ENCODE data around the gene UGT2B11. TPM values are rescaled to one million over a fixed set of nuclear protein-coding genes. Genes with fewer than 3 reads are reported as not detected.
"Not testable (repeated sequence)": the region's sequence is repeated elsewhere in the genome, so short reads cannot be mapped to it uniquely, and the experiment has no call there.

The UGT2B11 gene
- total RNA-seq, 1 experiment from 2014 or later = not detected

DNA sequence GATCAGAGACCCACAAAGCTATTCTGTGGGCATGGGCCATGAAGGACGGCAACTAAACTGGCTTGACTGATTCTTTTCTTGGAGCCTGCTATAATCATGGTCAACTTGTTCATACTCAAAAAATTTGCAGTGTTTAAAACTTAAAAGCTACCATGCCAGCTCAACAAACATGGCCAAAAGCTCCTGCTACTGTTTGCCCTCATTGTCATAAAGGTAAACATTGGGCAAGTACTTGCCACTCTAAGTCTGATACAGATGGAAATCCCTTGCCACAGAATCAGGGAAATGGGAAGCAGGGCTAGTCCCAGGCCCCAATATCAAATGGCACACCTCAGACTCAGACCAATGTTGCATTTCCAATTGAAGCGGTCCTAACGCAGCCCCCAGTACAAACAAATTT, 20.4 kb downstream of the UGT2B11 start:
- no peak for ATAC-seq
- in situ Hi-C loops (cut with HindIII; ENCODE audit: low pct_unique_long_range_greater_than_20kb, low sequenced_read_pairs) = no loop called here
- no peak for DNase-seq (ENCODE audit: low read depth, low spot score)
- Histone ChIP-seq H3K4me3 (ENCODE audit: low read depth in 2 of 2, low read length in 2 of 2) (no peak overlapping the region), H3K9me3 (ENCODE audit: control insufficient read depth, insufficient read depth, low read depth, low read length) (no peaks in the 10 kb centered on the region), H3K27ac (ENCODE audit: low read length) (no peak overlapping the region), H3K4me1 (ENCODE audit: control insufficient read depth, insufficient read depth, low read length) (no peaks in the 10 kb centered on the region), H3K27me3 (ENCODE audit: control insufficient read depth, insufficient read depth, low read length) (no peaks in the 10 kb centered on the region), H3K36me3 (ENCODE audit: control insufficient read depth, insufficient read depth, low read length) (no peaks in the 10 kb centered on the region)
- ChIA-PET CTCF (no interaction called here), POLR2A (no interaction called here)
- no TSS peak for BruUV-seq (replicated peaks)
- intact Hi-C loops (cut with micrococcal nuclease; ENCODE audit: unreplicated experiment) = no loop called here
- TF ChIP-seq SIN3A (IDR thresholded peaks at IDR 0.05; ENCODE audit: borderline replicate concordance, insufficient read depth, low read depth, low read length) = no peak
- no peak for TF ChIP-seq POLR2AphosphoS5 (IDR thresholded peaks at IDR 0.05; ENCODE audit: low read depth, low read length)
- TF ChIP-seq, protein P1, sequence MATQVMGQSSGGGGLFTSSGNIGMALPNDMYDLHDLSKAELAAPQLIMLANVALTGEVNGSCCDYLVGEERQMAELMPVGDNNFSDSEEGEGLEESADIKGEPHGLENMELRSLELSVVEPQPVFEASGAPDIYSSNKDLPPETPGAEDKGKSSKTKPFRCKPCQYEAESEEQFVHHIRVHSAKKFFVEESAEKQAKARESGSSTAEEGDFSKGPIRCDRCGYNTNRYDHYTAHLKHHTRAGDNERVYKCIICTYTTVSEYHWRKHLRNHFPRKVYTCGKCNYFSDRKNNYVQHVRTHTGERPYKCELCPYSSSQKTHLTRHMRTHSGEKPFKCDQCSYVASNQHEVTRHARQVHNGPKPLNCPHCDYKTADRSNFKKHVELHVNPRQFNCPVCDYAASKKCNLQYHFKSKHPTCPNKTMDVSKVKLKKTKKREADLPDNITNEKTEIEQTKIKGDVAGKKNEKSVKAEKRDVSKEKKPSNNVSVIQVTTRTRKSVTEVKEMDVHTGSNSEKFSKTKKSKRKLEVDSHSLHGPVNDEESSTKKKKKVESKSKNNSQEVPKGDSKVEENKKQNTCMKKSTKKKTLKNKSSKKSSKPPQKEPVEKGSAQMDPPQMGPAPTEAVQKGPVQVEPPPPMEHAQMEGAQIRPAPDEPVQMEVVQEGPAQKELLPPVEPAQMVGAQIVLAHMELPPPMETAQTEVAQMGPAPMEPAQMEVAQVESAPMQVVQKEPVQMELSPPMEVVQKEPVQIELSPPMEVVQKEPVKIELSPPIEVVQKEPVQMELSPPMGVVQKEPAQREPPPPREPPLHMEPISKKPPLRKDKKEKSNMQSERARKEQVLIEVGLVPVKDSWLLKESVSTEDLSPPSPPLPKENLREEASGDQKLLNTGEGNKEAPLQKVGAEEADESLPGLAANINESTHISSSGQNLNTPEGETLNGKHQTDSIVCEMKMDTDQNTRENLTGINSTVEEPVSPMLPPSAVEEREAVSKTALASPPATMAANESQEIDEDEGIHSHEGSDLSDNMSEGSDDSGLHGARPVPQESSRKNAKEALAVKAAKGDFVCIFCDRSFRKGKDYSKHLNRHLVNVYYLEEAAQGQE (IDR thresholded peaks at IDR 0.05; ENCODE audit: insufficient read depth in 1 of 2, low read depth in 2 of 2, low read length in 1 of 2) = no peak
- TF ChIP-seq TCF7L2 (IDR thresholded peaks at IDR 0.05; ENCODE audit: low read depth, low read length) = no peak
- TF ChIP-seq, protein P2, sequence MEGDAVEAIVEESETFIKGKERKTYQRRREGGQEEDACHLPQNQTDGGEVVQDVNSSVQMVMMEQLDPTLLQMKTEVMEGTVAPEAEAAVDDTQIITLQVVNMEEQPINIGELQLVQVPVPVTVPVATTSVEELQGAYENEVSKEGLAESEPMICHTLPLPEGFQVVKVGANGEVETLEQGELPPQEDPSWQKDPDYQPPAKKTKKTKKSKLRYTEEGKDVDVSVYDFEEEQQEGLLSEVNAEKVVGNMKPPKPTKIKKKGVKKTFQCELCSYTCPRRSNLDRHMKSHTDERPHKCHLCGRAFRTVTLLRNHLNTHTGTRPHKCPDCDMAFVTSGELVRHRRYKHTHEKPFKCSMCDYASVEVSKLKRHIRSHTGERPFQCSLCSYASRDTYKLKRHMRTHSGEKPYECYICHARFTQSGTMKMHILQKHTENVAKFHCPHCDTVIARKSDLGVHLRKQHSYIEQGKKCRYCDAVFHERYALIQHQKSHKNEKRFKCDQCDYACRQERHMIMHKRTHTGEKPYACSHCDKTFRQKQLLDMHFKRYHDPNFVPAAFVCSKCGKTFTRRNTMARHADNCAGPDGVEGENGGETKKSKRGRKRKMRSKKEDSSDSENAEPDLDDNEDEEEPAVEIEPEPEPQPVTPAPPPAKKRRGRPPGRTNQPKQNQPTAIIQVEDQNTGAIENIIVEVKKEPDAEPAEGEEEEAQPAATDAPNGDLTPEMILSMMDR (IDR thresholded peaks at IDR 0.05) = no peak

DNA sequence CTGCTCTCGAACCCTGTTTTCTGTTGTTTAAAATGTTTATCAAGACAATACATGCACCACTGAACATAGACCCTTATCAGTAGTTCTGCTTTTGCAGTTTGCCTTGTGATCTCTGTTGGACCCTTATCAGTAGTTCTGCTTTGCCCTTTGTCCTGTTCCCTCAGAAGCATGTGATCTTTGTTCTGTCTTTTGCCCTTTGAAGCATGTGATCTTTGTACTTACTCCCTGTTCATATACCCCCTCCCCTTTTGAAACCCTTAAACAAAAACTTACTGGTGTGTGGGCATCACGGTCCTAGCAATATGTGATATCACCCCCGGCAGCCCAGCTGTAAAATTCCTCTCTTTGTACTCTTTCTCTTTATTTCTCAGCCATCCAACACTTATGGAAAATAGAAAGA, 22.6 kb downstream of the UGT2B11 start:
- BruUV-seq (replicated peaks); H3K4me3 ChIP-seq (ENCODE audit: low read depth in 2 of 2, low read length in 2 of 2); H3K27ac ChIP-seq (ENCODE audit: low read length); H3K9me3 ChIP-seq (ENCODE audit: control insufficient read depth, insufficient read depth, low read depth, low read length); intact Hi-C loops (cut with micrococcal nuclease; ENCODE audit: unreplicated experiment); ATAC-seq; H3K4me1 ChIP-seq (ENCODE audit: control insufficient read depth, insufficient read depth, low read length); DNase-seq (ENCODE audit: low read depth, low spot score); POLR2A ChIA-PET; in situ Hi-C loops (cut with HindIII; ENCODE audit: low pct_unique_long_range_greater_than_20kb, low sequenced_read_pairs); H3K36me3 ChIP-seq (ENCODE audit: control insufficient read depth, insufficient read depth, low read length); CTCF ChIA-PET; H3K27me3 ChIP-seq (ENCODE audit: control insufficient read depth, insufficient read depth, low read length): not testable (repeated sequence)

DNA sequence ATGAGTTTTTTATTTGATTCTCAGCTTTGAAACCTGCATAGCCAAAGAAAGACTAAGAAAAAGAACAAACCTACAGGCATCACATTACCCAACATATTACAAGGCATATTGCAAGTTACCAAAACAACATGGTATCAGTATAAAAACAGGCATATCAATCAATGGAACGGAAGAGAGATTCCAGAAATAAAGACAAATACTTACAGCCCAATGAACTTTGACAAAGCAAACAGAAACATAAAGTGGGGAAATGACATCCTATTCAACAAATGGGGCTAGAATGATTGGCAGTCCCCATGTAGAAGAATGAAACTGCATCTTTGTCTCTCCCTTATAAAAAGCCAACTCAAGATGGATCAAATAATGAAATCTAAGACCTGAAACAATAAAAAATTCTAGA, 23.9 kb downstream of the UGT2B11 start:
- BruUV-seq (replicated peaks); H3K9me3 ChIP-seq (ENCODE audit: control insufficient read depth, insufficient read depth, low read depth, low read length); H3K4me1 ChIP-seq (ENCODE audit: control insufficient read depth, insufficient read depth, low read length); H3K36me3 ChIP-seq (ENCODE audit: control insufficient read depth, insufficient read depth, low read length); H3K27ac ChIP-seq (ENCODE audit: low read length); DNase-seq (ENCODE audit: low read depth, low spot score); POLR2A ChIA-PET; H3K4me3 ChIP-seq (ENCODE audit: low read depth in 2 of 2, low read length in 2 of 2); H3K27me3 ChIP-seq (ENCODE audit: control insufficient read depth, insufficient read depth, low read length); in situ Hi-C loops (cut with HindIII; ENCODE audit: low pct_unique_long_range_greater_than_20kb, low sequenced_read_pairs); intact Hi-C loops (cut with micrococcal nuclease; ENCODE audit: unreplicated experiment); ATAC-seq; CTCF ChIA-PET: not testable (repeated sequence)

DNA sequence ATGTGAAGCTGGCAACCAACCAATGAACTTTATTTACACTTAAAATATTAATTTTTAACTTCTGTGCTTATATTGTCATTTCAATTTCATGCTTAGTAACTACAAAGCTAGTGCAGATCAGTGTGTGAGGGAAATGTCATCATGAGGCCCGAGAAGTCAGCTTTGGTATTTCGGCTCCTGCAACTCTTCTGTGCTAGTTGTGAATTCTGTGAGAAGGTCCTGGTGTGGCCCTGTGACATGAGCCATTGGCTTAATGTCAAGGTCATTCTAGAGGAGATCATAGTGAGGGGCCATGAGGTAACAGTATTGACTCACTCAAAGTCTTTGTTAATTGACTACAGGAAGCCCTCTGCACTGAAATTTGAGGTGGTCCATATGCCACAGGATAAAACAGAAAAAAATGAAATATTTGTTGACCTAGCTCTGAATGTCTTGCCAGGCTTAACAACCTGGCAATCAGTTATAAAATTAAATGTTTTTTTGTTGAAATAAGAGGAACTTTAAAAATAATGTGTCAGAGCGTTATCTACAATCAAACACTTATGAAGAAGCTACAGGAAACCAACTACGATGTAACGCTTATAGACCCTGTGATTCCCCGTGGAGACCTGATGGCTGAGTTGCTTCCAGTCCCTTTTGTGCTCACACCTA, 32.9 kb downstream of the UGT2B11 start:
- intact Hi-C loops (cut with micrococcal nuclease; ENCODE audit: unreplicated experiment); H3K9me3 ChIP-seq (ENCODE audit: control insufficient read depth, insufficient read depth, low read depth, low read length); H3K4me3 ChIP-seq (ENCODE audit: low read depth in 2 of 2, low read length in 2 of 2); DNase-seq (ENCODE audit: low read depth, low spot score); CTCF ChIA-PET; BruUV-seq (replicated peaks); H3K36me3 ChIP-seq (ENCODE audit: control insufficient read depth, insufficient read depth, low read length); in situ Hi-C loops (cut with HindIII; ENCODE audit: low pct_unique_long_range_greater_than_20kb, low sequenced_read_pairs); H3K4me1 ChIP-seq (ENCODE audit: control insufficient read depth, insufficient read depth, low read length); H3K27ac ChIP-seq (ENCODE audit: low read length); H3K27me3 ChIP-seq (ENCODE audit: control insufficient read depth, insufficient read depth, low read length); ATAC-seq; POLR2A ChIA-PET: not testable (repeated sequence)

DNA sequence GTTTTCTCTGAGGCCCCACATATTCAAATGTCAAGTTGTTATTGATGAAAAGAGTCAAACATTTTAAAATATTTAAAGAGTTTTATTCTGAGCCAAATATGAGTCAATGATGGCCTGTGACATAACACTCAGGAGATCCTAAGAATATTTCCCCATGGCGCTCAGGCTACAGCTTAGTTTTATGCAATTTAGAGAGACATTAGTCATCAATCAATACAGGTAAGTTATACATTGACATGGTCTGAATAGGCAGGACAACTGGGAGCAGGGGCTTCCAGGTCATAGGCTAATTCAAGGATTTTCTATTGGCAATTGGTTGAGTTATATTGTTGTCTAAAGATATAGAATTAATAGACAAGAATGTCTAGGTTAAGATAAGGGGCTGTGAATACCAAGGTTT, 34.7 kb downstream of the UGT2B11 start:
- H3K36me3 ChIP-seq (ENCODE audit: control insufficient read depth, insufficient read depth, low read length); POLR2A ChIA-PET; ATAC-seq; DNase-seq (ENCODE audit: low read depth, low spot score); BruUV-seq (replicated peaks); intact Hi-C loops (cut with micrococcal nuclease; ENCODE audit: unreplicated experiment); H3K4me1 ChIP-seq (ENCODE audit: control insufficient read depth, insufficient read depth, low read length); H3K27ac ChIP-seq (ENCODE audit: low read length); H3K4me3 ChIP-seq (ENCODE audit: low read depth in 2 of 2, low read length in 2 of 2); H3K27me3 ChIP-seq (ENCODE audit: control insufficient read depth, insufficient read depth, low read length); H3K9me3 ChIP-seq (ENCODE audit: control insufficient read depth, insufficient read depth, low read depth, low read length); in situ Hi-C loops (cut with HindIII; ENCODE audit: low pct_unique_long_range_greater_than_20kb, low sequenced_read_pairs); CTCF ChIA-PET: not testable (repeated sequence)
